ENCODE results near the gene IRF9.

Gene IRF9

GRCh38 chr14:24145219-24145618, 15.8 kb upstream of the IRF9 start:
- no peaks in the 10 kb centered on the region for H4K20me1 ChIP-seq (ENCODE audit: insufficient read depth, low read length)
- no peaks in the 10 kb centered on the region for H3F3A ChIP-seq (ENCODE audit: insufficient read depth, low read length)
- H2AFZ ChIP-seq (ENCODE audit: low read length), result no peak overlapping the region
- H3K9me3 ChIP-seq (ENCODE audit: low read length), result no peaks in the 10 kb centered on the region
- peaks cover 13% of the 10 kb centered on the region for H3K79me2 ChIP-seq (ENCODE audit: insufficient read depth, low read length)
- no peaks in the 10 kb centered on the region for H3K9me2 ChIP-seq (ENCODE audit: low read depth, low read length)
- H3K4me3 ChIP-seq (ENCODE audit: low read depth, low read length, poor library complexity, severe bottlenecking), result peak overlapping the region; percentile 97
- H3K27me3 ChIP-seq (ENCODE audit: insufficient read depth, low read length), result no peaks in the 10 kb centered on the region
- peaks cover 28% of the 10 kb centered on the region for H3K4me1 ChIP-seq (ENCODE audit: insufficient read depth, low read length, severe bottlenecking)
- TF ChIP-seq CTCF (IDR thresholded peaks at IDR 0.05; ENCODE audit: low read length), result no peak
- no peak for TF ChIP-seq EZH2 (IDR thresholded peaks at IDR 0.05; ENCODE audit: borderline replicate concordance, low read length)
- peaks cover 42% of the 10 kb centered on the region for H3K36me3 ChIP-seq (ENCODE audit: insufficient read depth, low read length)
- H3K4me2 ChIP-seq (ENCODE audit: low read length), result peak overlapping the region; percentile 98
- H3K27ac ChIP-seq (ENCODE audit: low read depth, low read length, poor library complexity, severe bottlenecking), result no peak overlapping the region
- peak overlapping the region; percentile 99; the same call in 1 of the 2 replicates for H3K9ac ChIP-seq (ENCODE audit: low read length)

GRCh38 chr14:24145690-24146452, 15.2 kb upstream of the IRF9 start:
- Histone ChIP-seq H3K27me3 (ENCODE audit: insufficient read depth, low read length) (no peaks in the 10 kb centered on the region), H3F3A (ENCODE audit: insufficient read depth, low read length) (no peaks in the 10 kb centered on the region), H3K9me2 (ENCODE audit: low read depth, low read length) (no peaks in the 10 kb centered on the region), H3K79me2 (ENCODE audit: insufficient read depth, low read length) (peaks cover 6% of the 10 kb centered on the region), H3K9ac (ENCODE audit: low read length) (peak overlapping the region; percentile 99), H3K4me2 (ENCODE audit: low read length) (peak overlapping the region; percentile 98), H3K27ac (ENCODE audit: low read depth, low read length, poor library complexity, severe bottlenecking) (peak overlapping the region; percentile 82), H4K20me1 (ENCODE audit: insufficient read depth, low read length) (no peaks in the 10 kb centered on the region), H2AFZ (ENCODE audit: low read length) (no peak overlapping the region), H3K36me3 (ENCODE audit: insufficient read depth, low read length) (peaks cover 48% of the 10 kb centered on the region), H3K4me3 (ENCODE audit: low read depth, low read length, poor library complexity, severe bottlenecking) (peak overlapping the region; percentile 97), H3K4me1 (ENCODE audit: insufficient read depth, low read length, severe bottlenecking) (peaks cover 28% of the 10 kb centered on the region), H3K9me3 (ENCODE audit: low read length) (no peaks in the 10 kb centered on the region)
- TF ChIP-seq CTCF (IDR thresholded peaks at IDR 0.05; ENCODE audit: low read length) (no peak), EZH2 (IDR thresholded peaks at IDR 0.05; ENCODE audit: borderline replicate concordance, low read length) (no peak)

GRCh38 chr14:24146453-24146977, 14.6 kb upstream of the IRF9 start, which contains the start of gene PSME2:
PSME2 (minus strand) TSS chr14:24146610; CDS start chr14:24146581, 29 bp downstream.
- peaks cover 28% of the 10 kb centered on the region for H3K4me1 ChIP-seq (ENCODE audit: insufficient read depth, low read length, severe bottlenecking)
- H4K20me1 ChIP-seq (ENCODE audit: insufficient read depth, low read length), result no peaks in the 10 kb centered on the region
- peaks cover 55% of the 10 kb centered on the region for H3K36me3 ChIP-seq (ENCODE audit: insufficient read depth, low read length)
- H3K9me3 ChIP-seq (ENCODE audit: low read length), result no peaks in the 10 kb centered on the region
- no peaks in the 10 kb centered on the region for H3K9me2 ChIP-seq (ENCODE audit: low read depth, low read length)
- H3K4me3 ChIP-seq (ENCODE audit: low read depth, low read length, poor library complexity, severe bottlenecking), result peak within 1 kb of the TSS; percentile 97
- H3K27me3 ChIP-seq (ENCODE audit: insufficient read depth, low read length), result no peaks in the 10 kb centered on the region
- no peak within 1 kb of the TSS for H2AFZ ChIP-seq (ENCODE audit: low read length)
- no peak for TF ChIP-seq EZH2 (IDR thresholded peaks at IDR 0.05; ENCODE audit: borderline replicate concordance, low read length)
- TF ChIP-seq CTCF (IDR thresholded peaks at IDR 0.05; ENCODE audit: low read length), result no peak
- peak within 1 kb of the TSS; percentile 98 for H3K4me2 ChIP-seq (ENCODE audit: low read length)
- H3K27ac ChIP-seq (ENCODE audit: low read depth, low read length, poor library complexity, severe bottlenecking), result peak within 1 kb of the TSS; percentile 82
- H3K79me2 ChIP-seq (ENCODE audit: insufficient read depth, low read length), result peaks cover 6% of the 10 kb centered on the region; the same call in 1 of the 2 replicates
- no peaks in the 10 kb centered on the region for H3F3A ChIP-seq (ENCODE audit: insufficient read depth, low read length)
- H3K9ac ChIP-seq (ENCODE audit: low read length), result peak within 1 kb of the TSS; percentile 99

Measured in OCI-LY1 (cell line).